GM20000 (cell line): ENCODE results near the gene RFFL.

Experiments used
- DNase-seq: peaks from one replicate; pipeline ENCODE4 v3.0.0; 2012; ENCODE audit warnings: low spot score
- CTCF ChIP-seq: IDR thresholded peaks from 2 replicates; pipeline ENCODE4 v1.5.1; 2012; ENCODE audit warnings: mild to moderate bottlenecking, control low read depth; ENCODE audit errors: extremely low read depth, missing control alignments

Gene RFFL

GRCh38 chr17:35087731-35088355 is 24.3 kb upstream of the RFFL start:
- peak; percentile 20 for DNase-seq
- TF ChIP-seq CTCF: no peak

- TF ChIP-seq CTCF: no peak
- no peak for DNase-seq
Measured at GRCh38 chr17:35086931-35087573, 23.5 kb upstream of the RFFL start.

- no peak for TF ChIP-seq CTCF
- DNase-seq: no peak
Measured at GRCh38 chr17:35086164-35086563, 22.7 kb upstream of the RFFL start.

- no peak for TF ChIP-seq CTCF
- no peak for DNase-seq
Measured at GRCh38 chr17:35084987-35085386, 21.5 kb upstream of the RFFL start.

- no peak for TF ChIP-seq CTCF
- DNase-seq: no peak
Measured at GRCh38 chr17:35083071-35083470, 19.6 kb upstream of the RFFL start.

- DNase-seq: peak; percentile 19
- TF ChIP-seq CTCF: no peak
Measured at GRCh38 chr17:35082073-35082657, 18.7 kb upstream of the RFFL start.

- TF ChIP-seq CTCF: no peak
- DNase-seq: no peak
Measured at GRCh38 chr17:35081638-35082037, 18.1 kb upstream of the RFFL start.
